Liver (tissue), 9 donors: ENCODE measurements around the gene BRIP1. TPM values are rescaled to one million over a fixed set of nuclear protein-coding genes. Genes with fewer than 3 reads are reported as not detected.

Experiments used
- DNase-seq: peaks from one replicate; pipeline ENCODE4 v3.0.0-alpha.2; 2017; ENCODE audit warnings: low spot score
- H3K27ac ChIP-seq, 2 donors: one replicate each; pipeline ENCODE4 v1.7.0; 2013; ENCODE audit warnings: inconsistent platforms in 2 of 2, low read length in 2 of 2, control low read depth in 1 of 2, low read depth in 1 of 2, mild to moderate bottlenecking in 1 of 2
- H3K27me3 ChIP-seq, 4 donors: one replicate each; pipeline versions ENCODE4 v1.6.1 to v1.7.0; 2013; ENCODE audit warnings: low read length in 3 of 4, inconsistent platforms in 1 of 4, mild to moderate bottlenecking in 1 of 4, moderate library complexity in 1 of 4; ENCODE audit not compliant: control insufficient read depth in 4 of 4, insufficient read depth in 4 of 4
- H3K36me3 ChIP-seq, 4 donors: one replicate each; pipeline versions ENCODE4 v1.6.1 to v1.7.0; 2013; ENCODE audit warnings: low read length in 3 of 4, mild to moderate bottlenecking in 3 of 4, low read depth in 1 of 4, moderate library complexity in 1 of 4; ENCODE audit not compliant: control insufficient read depth in 4 of 4, insufficient read depth in 3 of 4
- H3K4me1 ChIP-seq, 4 donors: one replicate each; pipeline versions ENCODE4 v1.6.1 to v1.7.0; 2013; ENCODE audit warnings: low read length in 3 of 4, mild to moderate bottlenecking in 3 of 4, moderate library complexity in 1 of 4; ENCODE audit not compliant: control insufficient read depth in 4 of 4, insufficient read depth in 4 of 4
- H3K4me3 ChIP-seq, 3 donors: one replicate each; pipeline versions ENCODE4 v1.6.1 to v1.7.0; 2013; ENCODE audit warnings: low read length in 3 of 3, control low read depth in 1 of 3, low read depth in 1 of 3, mild to moderate bottlenecking in 1 of 3
- H3K9ac ChIP-seq, 2 donors: one replicate each; pipeline ENCODE4 v1.7.0; 2013; ENCODE audit warnings: low read length in 2 of 2, mild to moderate bottlenecking in 2 of 2, moderate library complexity in 2 of 2, control low read depth in 1 of 2, low read depth in 1 of 2
- H3K9me3 ChIP-seq, 4 donors: one replicate each; pipeline versions ENCODE4 v1.6.1 to v1.7.0; 2013; ENCODE audit warnings: low read length in 3 of 4; ENCODE audit not compliant: control insufficient read depth in 4 of 4
- CTCF ChIP-seq: fragments of 150-350 bp; IDR thresholded peaks from 2 replicates; pipeline ENCODE4 v1.5.1; 2017; ENCODE audit warnings: improper control_type of control experiment, low read depth, low read length; ENCODE audit not compliant: missing input control
- EGR1 ChIP-seq, 2 donors: IDR thresholded peaks; 2 replicates each; pipeline ENCODE4 v1.6.1; 2016 to 2018; ENCODE audit warnings: antibody characterized with exemption in 2 of 2, low read depth in 2 of 2
- FOXA1 ChIP-seq: IDR thresholded peaks from 2 replicates; pipeline ENCODE4 v1.6.1; 2016; ENCODE audit warnings: antibody characterized with exemption
- FOXA2 ChIP-seq: IDR thresholded peaks from 2 replicates; pipeline ENCODE4 v1.6.1; 2016; ENCODE audit warnings: antibody characterized with exemption
- GABPA ChIP-seq, 2 donors: IDR thresholded peaks in 1 of 2; conservative IDR thresholded peaks in 1 of 2; 2 replicates each; pipeline ENCODE4 v1.6.1; 2016; ENCODE audit warnings: antibody characterized with exemption in 2 of 2, mild to moderate bottlenecking in 1 of 2, moderate library complexity in 1 of 2
- HNF4A ChIP-seq, 2 donors: conservative IDR thresholded peaks; 2 replicates each; pipeline ENCODE4 v1.6.1; 2016; ENCODE audit warnings: antibody characterized with exemption in 2 of 2, mild to moderate bottlenecking in 2 of 2
- HNF4G ChIP-seq: IDR thresholded peaks from 2 replicates; pipeline ENCODE4 v1.6.1; 2016; ENCODE audit warnings: antibody characterized with exemption
- JUND ChIP-seq, 2 donors: IDR thresholded peaks; 2 replicates each; pipeline ENCODE4 v1.6.1; 2016; ENCODE audit warnings: antibody characterized with exemption in 2 of 2
- NR2F2 ChIP-seq: IDR thresholded peaks from 2 replicates; pipeline ENCODE4 v1.6.1; 2016; ENCODE audit warnings: antibody characterized with exemption
- RAD21 ChIP-seq, 2 donors: IDR thresholded peaks; 2 replicates each; pipeline ENCODE4 v1.6.1; 2016; ENCODE audit warnings: antibody characterized with exemption in 2 of 2, mild to moderate bottlenecking in 2 of 2
- RXRA ChIP-seq, 2 donors: IDR thresholded peaks; 2 replicates each; pipeline ENCODE4 v1.6.1; 2017 to 2018; ENCODE audit warnings: antibody characterized with exemption in 2 of 2, mild to moderate bottlenecking in 1 of 2
- SP1 ChIP-seq: IDR thresholded peaks from 2 replicates; pipeline ENCODE4 v1.6.1; 2018; ENCODE audit warnings: antibody characterized with exemption, mild to moderate bottlenecking
- TAF1 ChIP-seq: conservative IDR thresholded peaks from 2 replicates; pipeline ENCODE4 v1.6.1; 2016; ENCODE audit warnings: antibody characterized with exemption, mild to moderate bottlenecking
- YY1 ChIP-seq: IDR thresholded peaks from 2 replicates; pipeline ENCODE4 v1.6.1; 2016; ENCODE audit warnings: antibody characterized with exemption, mild to moderate bottlenecking
- WGBS: extraction: QIAGEN DNeasy Blood & Tissue Kit; methylation state at CpG from one replicate; pipeline ENCODE4 v1.1.7; 2013; 5-methylcytosine and 5-hydroxymethylcytosine counted together
- polyA plus RNA-seq, 2 donors: library from polyadenylated mRNA; stranded (reverse) in 1 of 2; unstranded in 1 of 2; fragments of 200-250 nt in 1 of 2; fragments of >200 nt in 1 of 2; fragmentation: Nextera tagmentation in 1 of 2; extraction: Ambion mirVana in 1 of 2; gene quantifications; one replicate each; pipeline versions ENCODE4 v1.2.1 to v1.2.3, GENCODE V29; 2013 to 2015
- total RNA-seq, 2 donors: library from RNA; depleted of rRNA; stranded (reverse); fragments of >200 nt; gene quantifications; one replicate each; pipeline ENCODE4 v1.2.3, GENCODE V29; 2014
- TF ChIP-seq, protein P1 (sequence below): IDR thresholded peaks from 2 replicates; pipeline ENCODE4 v1.6.1; 2016; ENCODE audit warnings: antibody characterized with exemption, mild to moderate bottlenecking
- TF ChIP-seq, protein P2 (sequence below): IDR thresholded peaks from 2 replicates; pipeline ENCODE4 v1.6.1; 2016; ENCODE audit warnings: antibody characterized with exemption
- TF ChIP-seq, protein P3 (sequence below): IDR thresholded peaks from 2 replicates; pipeline ENCODE4 v1.6.1; 2016; ENCODE audit warnings: antibody characterized with exemption
- TF ChIP-seq, protein P4 (sequence below): IDR thresholded peaks from 2 replicates; pipeline ENCODE4 v1.6.1; 2016; ENCODE audit warnings: antibody characterized with exemption
- donor health status: healthy.
- donor health status: healthy.
- donor health status: healthy.
- donor health status: healthy.
- donor health status: healthy.

Gene BRIP1
- total and polyA plus RNA-seq, 4 donors: 0.24 to 10.3 (median 0.90) TPM

- no peak for TF ChIP-seq NR2F2
- TF ChIP-seq, protein P1, sequence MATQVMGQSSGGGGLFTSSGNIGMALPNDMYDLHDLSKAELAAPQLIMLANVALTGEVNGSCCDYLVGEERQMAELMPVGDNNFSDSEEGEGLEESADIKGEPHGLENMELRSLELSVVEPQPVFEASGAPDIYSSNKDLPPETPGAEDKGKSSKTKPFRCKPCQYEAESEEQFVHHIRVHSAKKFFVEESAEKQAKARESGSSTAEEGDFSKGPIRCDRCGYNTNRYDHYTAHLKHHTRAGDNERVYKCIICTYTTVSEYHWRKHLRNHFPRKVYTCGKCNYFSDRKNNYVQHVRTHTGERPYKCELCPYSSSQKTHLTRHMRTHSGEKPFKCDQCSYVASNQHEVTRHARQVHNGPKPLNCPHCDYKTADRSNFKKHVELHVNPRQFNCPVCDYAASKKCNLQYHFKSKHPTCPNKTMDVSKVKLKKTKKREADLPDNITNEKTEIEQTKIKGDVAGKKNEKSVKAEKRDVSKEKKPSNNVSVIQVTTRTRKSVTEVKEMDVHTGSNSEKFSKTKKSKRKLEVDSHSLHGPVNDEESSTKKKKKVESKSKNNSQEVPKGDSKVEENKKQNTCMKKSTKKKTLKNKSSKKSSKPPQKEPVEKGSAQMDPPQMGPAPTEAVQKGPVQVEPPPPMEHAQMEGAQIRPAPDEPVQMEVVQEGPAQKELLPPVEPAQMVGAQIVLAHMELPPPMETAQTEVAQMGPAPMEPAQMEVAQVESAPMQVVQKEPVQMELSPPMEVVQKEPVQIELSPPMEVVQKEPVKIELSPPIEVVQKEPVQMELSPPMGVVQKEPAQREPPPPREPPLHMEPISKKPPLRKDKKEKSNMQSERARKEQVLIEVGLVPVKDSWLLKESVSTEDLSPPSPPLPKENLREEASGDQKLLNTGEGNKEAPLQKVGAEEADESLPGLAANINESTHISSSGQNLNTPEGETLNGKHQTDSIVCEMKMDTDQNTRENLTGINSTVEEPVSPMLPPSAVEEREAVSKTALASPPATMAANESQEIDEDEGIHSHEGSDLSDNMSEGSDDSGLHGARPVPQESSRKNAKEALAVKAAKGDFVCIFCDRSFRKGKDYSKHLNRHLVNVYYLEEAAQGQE: no peak
- TF ChIP-seq JUND (IDR thresholded peaks at IDR 0.05): no peak
- no peak for TF ChIP-seq YY1
- no peak for TF ChIP-seq TAF1
- no peak for TF ChIP-seq RXRA (IDR thresholded peaks at IDR 0.05)
- TF ChIP-seq SP1: no peak
- no peak for TF ChIP-seq CTCF
- no peak for TF ChIP-seq HNF4A (conservative IDR thresholded peaks at IDR 0.05)
- no peak for TF ChIP-seq FOXA1
- TF ChIP-seq, protein P2, sequence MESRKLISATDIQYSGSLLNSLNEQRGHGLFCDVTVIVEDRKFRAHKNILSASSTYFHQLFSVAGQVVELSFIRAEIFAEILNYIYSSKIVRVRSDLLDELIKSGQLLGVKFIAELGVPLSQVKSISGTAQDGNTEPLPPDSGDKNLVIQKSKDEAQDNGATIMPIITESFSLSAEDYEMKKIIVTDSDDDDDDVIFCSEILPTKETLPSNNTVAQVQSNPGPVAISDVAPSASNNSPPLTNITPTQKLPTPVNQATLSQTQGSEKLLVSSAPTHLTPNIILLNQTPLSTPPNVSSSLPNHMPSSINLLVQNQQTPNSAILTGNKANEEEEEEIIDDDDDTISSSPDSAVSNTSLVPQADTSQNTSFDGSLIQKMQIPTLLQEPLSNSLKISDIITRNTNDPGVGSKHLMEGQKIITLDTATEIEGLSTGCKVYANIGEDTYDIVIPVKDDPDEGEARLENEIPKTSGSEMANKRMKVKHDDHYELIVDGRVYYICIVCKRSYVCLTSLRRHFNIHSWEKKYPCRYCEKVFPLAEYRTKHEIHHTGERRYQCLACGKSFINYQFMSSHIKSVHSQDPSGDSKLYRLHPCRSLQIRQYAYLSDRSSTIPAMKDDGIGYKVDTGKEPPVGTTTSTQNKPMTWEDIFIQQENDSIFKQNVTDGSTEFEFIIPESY: no peak
- TF ChIP-seq, protein P3, sequence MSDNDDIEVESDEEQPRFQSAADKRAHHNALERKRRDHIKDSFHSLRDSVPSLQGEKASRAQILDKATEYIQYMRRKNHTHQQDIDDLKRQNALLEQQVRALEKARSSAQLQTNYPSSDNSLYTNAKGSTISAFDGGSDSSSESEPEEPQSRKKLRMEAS: no peak
- no peak for TF ChIP-seq HNF4G
- TF ChIP-seq EGR1 (IDR thresholded peaks at IDR 0.05; ENCODE audit: low read depth in 2 of 2): no peak
- TF ChIP-seq FOXA2: no peak
- TF ChIP-seq GABPA (IDR thresholded peaks at IDR 0.05 in 1 of 2, conservative IDR thresholded peaks at IDR 0.05 in 1 of 2): no peak
- TF ChIP-seq RAD21 (IDR thresholded peaks at IDR 0.05): no peak
- TF ChIP-seq, protein P4, sequence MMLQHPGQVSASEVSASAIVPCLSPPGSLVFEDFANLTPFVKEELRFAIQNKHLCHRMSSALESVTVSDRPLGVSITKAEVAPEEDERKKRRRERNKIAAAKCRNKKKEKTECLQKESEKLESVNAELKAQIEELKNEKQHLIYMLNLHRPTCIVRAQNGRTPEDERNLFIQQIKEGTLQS: no peak
- Histone ChIP-seq H3K9ac (no peak overlapping the region), H3K4me3 (no peak overlapping the region), H3K36me3 (no peaks in the 10 kb centered on the region), H3K27me3 (no peaks in the 10 kb centered on the region), H3K27ac (no peak overlapping the region), H3K4me1 (no peaks in the 10 kb centered on the region), H3K9me3 (no peaks in the 10 kb centered on the region)
- no peak for DNase-seq
- 95% methylated on average over 1 of the region's 1 CpG for WGBS
These were observed 138.6 kb downstream of the BRIP1 start for GRCh38 chr17:61724777-61725176.
